Kidney tubule cell (primary cell): ENCODE measurements around the gene METAP1D.
"Not testable (repeated sequence)": the region's sequence is repeated elsewhere in the genome, so short reads cannot be mapped to it uniquely, and the experiment has no call there.

Experiments used
- DNase-seq: peaks from one replicate; pipeline ENCODE4 v3.0.0-alpha.2; 2018; ENCODE audit warnings: low spot score

The METAP1D gene

GRCh38 chr2:171997031-171997430 lies 2.7 kb upstream of the METAP1D start:
- DNase-seq = not testable (repeated sequence)

- no peak for DNase-seq
Measured at GRCh38 chr2:171999161-171999560, 592 bp upstream of the METAP1D start.

- DNase-seq = no peak
Measured at GRCh38 chr2:172000696-172001361, 1.1 kb downstream of the METAP1D start.

GRCh38 chr2:172007372-172007771 lies 7.6 kb downstream of the METAP1D start:
- DNase-seq = no peak

GRCh38 chr2:172009823-172010222 lies 10.1 kb downstream of the METAP1D start:
- DNase-seq = no peak

- no peak for DNase-seq
Measured at GRCh38 chr2:172011812-172012575, 12.2 kb downstream of the METAP1D start.

GRCh38 chr2:172012677-172013391 lies 13.1 kb downstream of the METAP1D start:
- peak; percentile 34 for DNase-seq

GRCh38 chr2:172013396-172013795 lies 13.6 kb downstream of the METAP1D start:
- DNase-seq = no peak

GRCh38 chr2:172021074-172021931 lies 21.6 kb downstream of the METAP1D start:
- no peak for DNase-seq

GRCh38 chr2:172021955-172022354 lies 22.2 kb downstream of the METAP1D start:
- no peak for DNase-seq

GRCh38 chr2:172031536-172031935 lies 31.8 kb downstream of the METAP1D start:
- no peak for DNase-seq

- DNase-seq = no peak
Measured at GRCh38 chr2:172038121-172038520, 38.4 kb downstream of the METAP1D start.

- peak; percentile 52 for DNase-seq
Measured at GRCh38 chr2:172038604-172039003, 38.9 kb downstream of the METAP1D start.

- no peak for DNase-seq
Measured at GRCh38 chr2:172039011-172039704, 39.4 kb downstream of the METAP1D start.

- DNase-seq = no peak
Measured at GRCh38 chr2:172040311-172040710, 40.6 kb downstream of the METAP1D start.

GRCh38 chr2:172046080-172046678 lies 46.4 kb downstream of the METAP1D start:
- DNase-seq = no peak

- DNase-seq = no peak
Measured at GRCh38 chr2:172046866-172047565, 47.3 kb downstream of the METAP1D start.

GRCh38 chr2:172047566-172048507 lies 48.1 kb downstream of the METAP1D start:
- no peak for DNase-seq
